Astrocyte (in vitro differentiated cells and primary cell): ENCODE measurements around the gene CA14.

Experiments used
- EZH2 ChIP-seq: IDR thresholded peaks from 2 replicates; pipeline ENCODE4 v1.6.1; 2012; ENCODE audit warnings: mild to moderate bottlenecking, low read length, inconsistent platforms; ENCODE audit not compliant: insufficient read depth
- TF ChIP-seq, protein P1 (sequence below): IDR thresholded peaks from 2 replicates; pipeline ENCODE4 v1.5.1; 2011; ENCODE audit warnings: low read depth, mild to moderate bottlenecking, inconsistent platforms, low read length, moderate library complexity; ENCODE audit not compliant: insufficient read depth

DNA sequence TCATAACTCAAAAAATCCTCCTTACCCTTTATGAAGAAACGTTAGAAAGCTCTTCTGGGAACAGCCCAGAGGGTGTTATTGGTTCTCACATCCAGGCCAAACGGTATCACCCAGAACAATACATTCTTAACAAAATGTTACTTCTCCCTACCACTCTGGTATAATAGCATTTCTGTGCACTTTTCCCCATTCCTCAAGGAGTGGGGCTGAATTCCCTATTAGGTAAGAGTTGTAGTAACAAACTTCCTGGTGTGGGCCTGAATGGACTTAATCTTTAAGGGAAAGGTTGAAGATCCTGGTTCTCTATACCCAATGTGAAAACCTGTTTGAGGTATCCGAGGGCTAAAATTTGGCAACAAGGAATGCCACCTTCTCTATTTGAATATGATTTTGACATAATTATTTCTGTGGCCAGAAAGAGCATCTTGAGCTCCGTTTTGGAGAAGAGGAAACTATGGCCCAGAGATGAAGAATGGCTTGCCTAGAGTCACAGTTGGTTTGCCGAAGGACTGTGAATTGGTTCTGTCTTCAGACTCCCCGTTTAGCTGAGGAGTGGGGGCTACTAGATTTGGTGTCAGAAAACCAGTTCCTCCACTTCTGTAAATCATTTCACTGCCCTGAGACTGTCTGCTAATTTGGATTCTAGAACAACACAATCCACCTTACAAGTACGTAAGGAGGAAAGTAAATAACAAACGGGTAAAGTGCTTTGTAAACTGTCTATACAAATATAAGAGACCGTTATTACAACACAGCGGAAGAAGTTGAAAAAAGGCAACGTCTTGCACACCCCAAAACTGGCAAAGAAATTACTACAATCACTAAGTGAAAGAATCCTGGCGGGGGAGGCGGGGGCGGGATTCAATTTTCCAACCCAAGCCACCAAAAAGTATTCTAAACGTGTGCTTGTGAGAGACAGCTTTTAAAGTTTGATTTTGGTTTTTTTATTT, 23.9 kb upstream of the CA14 start:
- TF ChIP-seq, protein P1, sequence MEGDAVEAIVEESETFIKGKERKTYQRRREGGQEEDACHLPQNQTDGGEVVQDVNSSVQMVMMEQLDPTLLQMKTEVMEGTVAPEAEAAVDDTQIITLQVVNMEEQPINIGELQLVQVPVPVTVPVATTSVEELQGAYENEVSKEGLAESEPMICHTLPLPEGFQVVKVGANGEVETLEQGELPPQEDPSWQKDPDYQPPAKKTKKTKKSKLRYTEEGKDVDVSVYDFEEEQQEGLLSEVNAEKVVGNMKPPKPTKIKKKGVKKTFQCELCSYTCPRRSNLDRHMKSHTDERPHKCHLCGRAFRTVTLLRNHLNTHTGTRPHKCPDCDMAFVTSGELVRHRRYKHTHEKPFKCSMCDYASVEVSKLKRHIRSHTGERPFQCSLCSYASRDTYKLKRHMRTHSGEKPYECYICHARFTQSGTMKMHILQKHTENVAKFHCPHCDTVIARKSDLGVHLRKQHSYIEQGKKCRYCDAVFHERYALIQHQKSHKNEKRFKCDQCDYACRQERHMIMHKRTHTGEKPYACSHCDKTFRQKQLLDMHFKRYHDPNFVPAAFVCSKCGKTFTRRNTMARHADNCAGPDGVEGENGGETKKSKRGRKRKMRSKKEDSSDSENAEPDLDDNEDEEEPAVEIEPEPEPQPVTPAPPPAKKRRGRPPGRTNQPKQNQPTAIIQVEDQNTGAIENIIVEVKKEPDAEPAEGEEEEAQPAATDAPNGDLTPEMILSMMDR: no peak
- no peak for TF ChIP-seq EZH2
